Upper lobe of left lung (tissue), 4 donors: ENCODE measurements around the gene HNF1A.
"Not testable (repeated sequence)": the region's sequence is repeated elsewhere in the genome, so short reads cannot be mapped to it uniquely, and the experiment has no call there.

ENCODE experiments used
- POLR2A ChIP-seq, 4 donors: fragments of 450-650 bp; IDR thresholded peaks; one replicate each; pipeline ENCODE4 v1.5.1; 2016 to 2017; ENCODE audit warnings: antibody characterized with exemption in 4 of 4, mild to moderate bottlenecking in 2 of 4
- TF ChIP-seq, protein P1 (sequence below), 6 experiments: fragments of 450-650 bp in 4 of 6; fragments of 200-600 bp in 2 of 6; sonication (generic) in 2 of 6; IDR thresholded peaks; one replicate each; pipeline ENCODE4 v1.5.1; 2016 to 2019; ENCODE audit warnings: antibody characterized with exemption in 6 of 6

DNA sequence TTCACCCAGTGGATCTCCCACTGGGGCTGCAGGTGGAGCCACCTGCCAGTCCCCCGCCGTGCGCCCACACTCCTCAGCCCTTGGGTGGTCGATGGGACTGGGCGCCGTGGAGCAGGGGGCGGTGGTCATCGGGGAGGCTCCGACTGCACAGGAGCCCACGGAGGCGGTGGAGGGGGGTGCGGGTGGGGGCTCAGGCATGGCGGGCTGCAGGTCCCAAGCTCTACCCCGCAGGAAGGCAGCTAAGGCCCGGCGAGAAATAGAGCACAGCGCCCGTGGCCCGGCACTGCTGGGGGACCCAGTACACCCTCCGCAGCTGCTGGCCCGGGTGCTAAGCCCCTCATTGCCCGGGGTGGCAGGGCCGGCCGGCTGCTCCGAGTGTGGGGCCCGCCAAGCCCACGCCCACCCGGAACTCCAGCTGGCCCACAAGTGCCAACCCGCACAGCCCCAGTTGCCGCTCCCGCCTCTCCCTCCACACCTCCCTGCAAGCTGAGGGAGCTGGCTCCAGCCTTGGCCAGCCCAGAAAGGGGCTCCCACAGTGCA, 28.0 kb upstream of the HNF1A start:
- TF ChIP-seq, protein P1, sequence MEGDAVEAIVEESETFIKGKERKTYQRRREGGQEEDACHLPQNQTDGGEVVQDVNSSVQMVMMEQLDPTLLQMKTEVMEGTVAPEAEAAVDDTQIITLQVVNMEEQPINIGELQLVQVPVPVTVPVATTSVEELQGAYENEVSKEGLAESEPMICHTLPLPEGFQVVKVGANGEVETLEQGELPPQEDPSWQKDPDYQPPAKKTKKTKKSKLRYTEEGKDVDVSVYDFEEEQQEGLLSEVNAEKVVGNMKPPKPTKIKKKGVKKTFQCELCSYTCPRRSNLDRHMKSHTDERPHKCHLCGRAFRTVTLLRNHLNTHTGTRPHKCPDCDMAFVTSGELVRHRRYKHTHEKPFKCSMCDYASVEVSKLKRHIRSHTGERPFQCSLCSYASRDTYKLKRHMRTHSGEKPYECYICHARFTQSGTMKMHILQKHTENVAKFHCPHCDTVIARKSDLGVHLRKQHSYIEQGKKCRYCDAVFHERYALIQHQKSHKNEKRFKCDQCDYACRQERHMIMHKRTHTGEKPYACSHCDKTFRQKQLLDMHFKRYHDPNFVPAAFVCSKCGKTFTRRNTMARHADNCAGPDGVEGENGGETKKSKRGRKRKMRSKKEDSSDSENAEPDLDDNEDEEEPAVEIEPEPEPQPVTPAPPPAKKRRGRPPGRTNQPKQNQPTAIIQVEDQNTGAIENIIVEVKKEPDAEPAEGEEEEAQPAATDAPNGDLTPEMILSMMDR (IDR thresholded peaks at IDR 0.05): not testable (repeated sequence)
- not testable (repeated sequence) for TF ChIP-seq POLR2A (IDR thresholded peaks at IDR 0.05)
